HG02623 (cell line): ENCODE measurements around the gene GMPS.
"Not testable (repeated sequence)": the region's sequence is repeated elsewhere in the genome, so short reads cannot be mapped to it uniquely, and the experiment has no call there.

ENCODE experiments used
- ATAC-seq: cut with Tn5 transposase; IDR thresholded peaks from one replicate; pipeline ENCODE4 v1.9.1; 2021; ENCODE audit warnings: moderate library complexity; ENCODE audit not compliant: unreplicated experiment

The GMPS gene

DNA sequence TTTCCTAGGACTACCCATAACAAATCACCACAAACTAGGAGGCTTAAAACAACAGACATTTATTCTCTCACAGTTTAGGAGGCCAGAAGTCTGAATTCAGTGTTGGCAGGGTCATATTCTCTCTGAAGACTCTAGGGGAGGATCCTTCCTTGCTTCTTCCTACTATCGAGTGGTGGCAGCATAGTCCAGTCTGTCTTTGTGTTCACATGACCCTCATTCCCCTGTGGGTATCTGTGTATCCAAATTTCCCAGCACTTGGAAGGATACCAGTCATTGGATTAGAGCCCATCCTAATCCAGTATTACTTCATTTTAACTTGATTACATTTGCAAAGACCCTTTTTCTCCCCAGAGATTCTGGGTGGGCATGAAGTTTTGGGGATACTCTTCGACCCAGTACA is 63.8 kb downstream of the GMPS start:
- ATAC-seq: no peak

DNA sequence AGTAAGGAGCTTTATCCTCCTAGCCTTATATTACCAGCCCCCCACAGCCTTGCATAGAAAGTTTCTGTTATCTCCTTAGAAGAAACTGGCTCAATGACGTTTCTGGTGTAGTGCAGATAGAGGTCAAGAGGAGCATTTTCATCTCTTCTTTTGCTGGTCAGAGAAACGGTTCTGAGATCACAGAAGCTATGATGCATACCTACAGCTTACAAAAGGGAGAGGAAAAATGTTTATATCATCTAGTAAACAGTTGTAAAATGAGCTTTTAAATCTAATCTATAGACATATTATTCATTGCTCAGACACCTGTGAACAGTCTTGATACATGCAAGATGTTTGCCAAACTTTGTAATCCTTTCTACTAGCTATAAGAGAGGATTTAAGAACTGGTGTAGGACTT is 68.0 kb downstream of the GMPS start:
- no peak for ATAC-seq

- no peak for ATAC-seq
Observed at GRCh38 chr3:155941354-155941753, 70.9 kb downstream of the GMPS start.

DNA sequence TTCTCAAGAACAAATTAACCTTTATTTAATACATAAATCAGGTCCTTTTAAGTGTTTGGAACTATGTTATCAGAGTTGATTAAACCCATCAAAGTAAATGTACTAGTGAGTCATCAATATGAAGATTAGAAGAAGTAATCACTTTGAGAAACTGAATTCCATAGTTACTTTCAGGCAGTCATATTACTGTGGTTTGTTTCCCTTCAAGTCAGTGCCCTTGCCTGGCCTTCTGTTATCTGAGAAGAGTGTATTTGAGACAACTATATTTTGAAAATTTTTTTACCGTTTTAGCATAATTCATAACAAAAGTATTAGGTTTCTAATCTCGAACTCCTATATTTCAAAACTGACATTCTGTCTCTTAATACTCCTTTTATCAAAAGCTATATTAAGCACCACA is 73.6 kb downstream of the GMPS start:
- ATAC-seq: no peak

- ATAC-seq: no peak
Observed at GRCh38 chr3:155946178-155946577, 75.7 kb downstream of the GMPS start.

- ATAC-seq: no peak
Observed at GRCh38 chr3:155948476-155948875, 78.0 kb downstream of the GMPS start.

- no peak for ATAC-seq
Observed at GRCh38 chr3:155949453-155950217, 79.2 kb downstream of the GMPS start.

- ATAC-seq: no peak
Observed at GRCh38 chr3:155956508-155957411, 86.3 kb downstream of the GMPS start.

- ATAC-seq: no peak
Observed at GRCh38 chr3:155957412-155957880, 87.0 kb downstream of the GMPS start.

DNA sequence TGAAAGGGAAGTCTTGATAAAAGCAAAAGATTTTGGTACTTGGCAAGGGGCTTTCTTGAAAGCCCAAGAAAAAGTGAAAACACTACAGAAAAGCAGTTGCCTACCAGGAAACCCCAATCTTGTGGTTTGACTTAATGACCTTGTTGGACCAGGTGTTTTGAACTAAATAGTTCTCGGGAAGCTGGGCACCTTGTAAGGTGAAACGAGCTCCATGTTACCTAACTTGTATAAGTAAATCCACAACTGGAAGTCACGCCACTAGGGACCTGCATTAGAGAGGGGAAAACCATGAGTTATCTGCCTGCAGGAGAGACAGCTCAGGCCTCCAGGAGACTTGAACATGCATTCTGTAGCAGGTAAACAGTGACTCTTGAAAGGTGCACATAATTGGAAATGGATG is 88.2 kb downstream of the GMPS start:
- no peak for ATAC-seq

DNA sequence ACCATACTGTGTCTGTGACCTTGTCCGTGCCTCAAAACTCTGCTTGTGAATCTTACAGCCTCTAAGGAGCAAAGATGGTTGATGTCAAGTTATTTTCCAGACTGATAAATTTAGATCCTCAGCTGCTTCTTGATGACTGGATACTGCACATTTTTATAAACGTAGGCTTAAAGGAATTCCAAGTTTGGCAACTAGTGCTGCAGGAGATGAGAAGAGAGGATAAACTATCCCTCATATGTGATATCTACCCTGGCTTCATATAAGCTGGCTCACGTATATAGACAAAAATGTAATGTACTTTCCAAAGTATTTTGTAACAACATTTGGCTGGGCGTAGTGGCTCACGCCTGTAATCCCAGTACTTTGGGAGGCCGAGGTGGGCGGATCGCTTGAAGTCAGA is 89.6 kb downstream of the GMPS start:
- no peak for ATAC-seq

- not testable (repeated sequence) for ATAC-seq
Observed at GRCh38 chr3:155961044-155961443, 90.6 kb downstream of the GMPS start.

DNA sequence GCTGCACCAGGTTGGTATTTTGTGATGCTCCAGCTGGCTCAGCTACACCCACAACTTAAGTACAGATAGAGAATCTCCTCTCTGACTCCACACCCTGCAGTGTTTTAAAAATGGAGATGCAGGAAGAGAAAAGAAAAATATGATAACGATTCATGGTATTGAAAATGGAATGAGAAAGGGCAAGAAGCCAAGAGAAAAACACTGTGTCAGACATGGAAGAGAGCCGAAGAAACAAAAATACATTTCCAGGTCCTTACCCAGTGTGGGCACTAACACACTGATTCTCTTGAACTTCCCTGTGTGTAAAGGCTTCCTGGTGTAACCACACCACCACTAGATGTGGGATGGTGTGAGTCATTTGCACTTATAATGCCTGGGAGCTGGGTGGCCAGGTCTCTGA is 93.1 kb downstream of the GMPS start:
- ATAC-seq: no peak

- ATAC-seq: no peak
Observed at GRCh38 chr3:155970398-155970797, 99.9 kb downstream of the GMPS start.

GRCh38 chr3:155972885-155973584 is 102.6 kb downstream of the GMPS start:
- no peak for ATAC-seq

- ATAC-seq: no peak
Observed at GRCh38 chr3:155978324-155978723, 107.9 kb downstream of the GMPS start.

DNA sequence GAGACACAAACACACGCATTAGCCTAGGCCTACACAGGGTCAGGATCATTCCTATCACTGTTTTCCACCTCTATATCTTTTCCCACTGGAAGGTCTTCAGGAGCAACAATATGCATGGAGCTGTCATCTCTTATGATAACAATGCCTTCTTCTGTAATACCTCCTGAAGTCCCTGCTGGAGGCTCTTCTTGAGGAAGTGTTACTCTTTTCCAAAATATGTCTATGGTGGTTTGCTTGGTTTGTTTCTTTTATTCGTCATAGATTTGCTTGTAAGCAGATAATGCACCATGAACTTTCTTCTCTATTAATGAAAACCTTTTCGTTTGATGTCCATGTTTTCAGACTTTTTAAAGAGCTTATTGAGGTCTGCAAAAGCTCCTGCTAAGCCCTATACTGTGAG is 109.3 kb downstream of the GMPS start:
- ATAC-seq: no peak

DNA sequence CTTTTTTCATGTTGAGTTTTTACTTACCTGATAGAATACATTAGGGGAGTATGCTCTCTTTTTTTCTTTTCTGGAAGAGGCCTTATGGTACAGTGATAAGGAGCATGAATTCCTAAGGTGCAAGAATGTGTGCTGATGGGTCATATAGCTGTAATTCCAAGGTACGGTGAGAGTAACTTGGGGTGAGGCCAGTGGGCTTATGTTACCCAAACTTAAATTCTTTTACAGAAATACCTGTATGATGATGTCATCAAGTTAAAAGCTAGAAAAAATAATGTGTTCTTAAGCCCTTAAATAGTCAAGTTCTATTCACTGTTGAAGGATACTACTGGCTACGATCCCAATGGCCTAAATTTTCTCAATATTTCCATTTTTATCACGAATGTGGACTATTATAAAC is 111.2 kb downstream of the GMPS start:
- no peak for ATAC-seq

DNA sequence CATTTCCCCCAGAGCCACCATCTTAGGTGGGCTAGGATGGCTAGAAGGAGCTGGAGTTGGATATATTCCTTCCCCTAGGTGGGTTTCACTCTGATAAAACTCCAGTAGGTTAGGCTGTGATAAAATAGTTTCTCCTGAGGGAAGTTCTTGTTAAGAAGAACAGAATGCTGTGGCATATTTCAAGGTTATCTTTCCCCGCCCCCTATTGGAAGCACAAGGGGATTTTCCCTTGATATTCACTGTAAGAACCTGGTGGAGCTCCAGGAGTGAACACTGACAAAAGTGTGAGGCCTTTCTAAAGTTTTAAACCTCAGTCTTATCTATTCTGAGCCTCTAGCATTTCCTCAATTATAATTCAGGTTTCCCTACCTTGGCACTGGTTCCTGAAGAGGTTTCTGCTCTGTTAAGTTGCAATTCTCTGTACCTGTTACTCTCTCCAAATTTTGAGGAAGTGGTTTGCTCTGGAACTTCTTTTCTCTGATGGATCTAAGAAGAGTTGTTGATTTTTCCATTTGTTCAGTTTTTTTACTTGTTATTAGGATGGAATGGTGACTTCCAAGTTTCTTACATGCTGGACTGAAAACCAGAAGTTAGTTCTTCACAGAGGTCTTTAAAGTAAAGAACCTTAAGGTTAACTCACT is 113.5 kb downstream of the GMPS start:
- no peak for ATAC-seq

DNA sequence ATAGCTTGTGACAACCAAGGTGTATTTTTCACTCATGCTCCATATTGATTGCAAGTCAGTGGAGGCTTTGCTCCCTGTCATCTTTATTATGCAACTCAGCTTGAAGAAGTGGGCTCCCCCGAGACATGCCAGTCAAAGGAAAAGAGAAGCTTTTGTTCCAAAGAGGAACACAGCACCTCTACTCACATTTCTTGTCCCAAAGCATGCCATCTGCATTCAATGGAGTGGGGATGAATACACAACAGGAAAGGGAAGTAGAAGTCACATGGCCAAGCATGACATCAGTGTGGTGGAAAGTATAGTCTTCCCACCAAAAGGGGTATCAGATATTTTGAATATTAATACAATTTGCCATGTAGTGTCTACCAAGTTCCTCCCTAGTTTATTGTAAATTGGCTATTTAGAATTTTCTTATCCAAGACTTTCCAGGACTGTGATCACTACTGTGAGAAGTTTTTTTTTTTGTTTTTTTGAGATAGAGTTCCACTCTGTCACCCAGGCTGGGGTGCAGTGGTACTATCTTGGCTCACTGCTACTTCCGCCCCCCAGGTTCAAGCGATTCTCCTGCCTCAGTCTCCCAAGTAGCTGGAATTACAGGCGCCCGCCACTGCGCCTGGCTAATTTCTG is 114.5 kb downstream of the GMPS start:
- ATAC-seq: no peak

GRCh38 chr3:155989536-155989935 is 119.1 kb downstream of the GMPS start:
- ATAC-seq: no peak
